NCI-H748 treated with DMSO at 0.1 percent for 48 hours (cell line): ENCODE measurements around the gene GDPD5.

Experiments used
- DNase-seq: peaks from one replicate; lab custom pipeline; 2025; lab: John Stamatoyannopoulos, UW

GDPD5 gene

DNA sequence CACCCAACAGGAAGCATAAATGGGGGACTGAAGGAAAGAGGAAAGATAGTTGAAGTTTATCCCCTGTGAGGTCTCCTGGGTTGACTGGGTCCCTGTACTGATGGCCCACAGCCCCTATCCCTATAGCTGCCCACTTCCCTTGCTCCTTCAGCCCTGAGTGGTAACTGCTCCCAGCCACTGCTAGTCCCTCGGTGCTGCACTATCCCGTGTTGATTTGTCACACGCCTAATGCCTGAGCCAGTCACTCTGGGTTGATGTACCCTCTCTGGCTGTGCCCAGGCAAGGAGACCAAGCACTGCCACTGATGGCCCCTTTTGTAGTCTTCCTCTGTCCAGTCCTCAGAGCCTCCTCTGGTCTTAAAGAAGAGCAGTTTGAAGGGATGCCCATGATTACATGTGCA is 9.6 kb downstream of the GDPD5 start:
- DNase-seq: no peak

DNA sequence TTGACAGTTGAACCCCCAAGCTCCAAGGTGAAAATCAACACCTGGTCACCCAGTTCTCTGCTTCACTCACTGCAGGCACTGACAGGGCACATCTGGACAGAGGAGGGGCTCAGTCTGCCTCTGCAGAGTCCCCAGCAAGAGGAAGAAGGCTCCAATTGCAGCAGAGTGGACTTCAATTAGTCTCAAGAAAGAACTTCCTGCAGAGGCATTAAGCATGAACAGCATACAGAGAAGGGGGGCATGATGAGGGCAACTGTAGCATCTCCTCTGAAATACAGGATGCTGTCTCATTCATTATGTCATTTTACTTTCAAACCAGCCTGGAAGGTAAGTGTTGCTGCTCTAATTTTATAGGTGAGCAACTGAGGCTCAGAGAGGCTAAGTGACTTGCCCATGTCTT is 11.1 kb downstream of the GDPD5 start:
- DNase-seq: no peak

DNA sequence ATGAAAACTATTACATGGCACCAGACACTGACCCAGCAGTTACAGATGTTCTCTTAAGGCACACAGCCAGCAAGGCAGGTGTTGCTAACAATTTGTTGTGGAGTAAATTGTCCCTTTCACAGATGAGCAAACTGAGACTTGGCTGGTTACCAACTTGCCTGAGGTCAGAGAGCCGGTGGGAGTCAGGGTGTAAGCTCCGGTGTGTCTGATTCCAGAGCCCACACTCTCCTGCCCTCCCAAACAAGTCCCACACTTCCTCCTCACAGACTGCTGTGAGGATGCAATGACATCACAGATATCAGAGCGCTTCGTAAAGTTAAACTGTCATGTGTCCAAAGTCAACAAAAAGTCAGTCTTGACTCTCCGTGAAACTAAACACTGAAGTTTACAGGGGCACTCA is 12.5 kb downstream of the GDPD5 start:
- DNase-seq: no peak

DNA sequence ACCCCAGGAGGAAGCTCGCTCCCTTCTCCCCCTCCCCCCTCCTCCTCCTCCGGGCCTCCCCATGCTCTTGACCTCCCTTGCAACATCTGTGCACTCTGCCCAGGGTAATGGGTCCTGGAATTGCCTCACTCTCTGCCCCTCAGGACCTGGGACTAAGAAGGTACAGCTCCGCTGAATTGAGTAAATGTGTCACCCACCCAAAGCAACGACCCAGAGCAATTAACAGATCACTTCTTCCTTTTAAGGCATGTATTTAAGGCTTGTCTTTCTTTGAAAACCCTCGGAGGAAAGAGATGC is 15.1 kb downstream of the GDPD5 start:
- no peak for DNase-seq

DNA sequence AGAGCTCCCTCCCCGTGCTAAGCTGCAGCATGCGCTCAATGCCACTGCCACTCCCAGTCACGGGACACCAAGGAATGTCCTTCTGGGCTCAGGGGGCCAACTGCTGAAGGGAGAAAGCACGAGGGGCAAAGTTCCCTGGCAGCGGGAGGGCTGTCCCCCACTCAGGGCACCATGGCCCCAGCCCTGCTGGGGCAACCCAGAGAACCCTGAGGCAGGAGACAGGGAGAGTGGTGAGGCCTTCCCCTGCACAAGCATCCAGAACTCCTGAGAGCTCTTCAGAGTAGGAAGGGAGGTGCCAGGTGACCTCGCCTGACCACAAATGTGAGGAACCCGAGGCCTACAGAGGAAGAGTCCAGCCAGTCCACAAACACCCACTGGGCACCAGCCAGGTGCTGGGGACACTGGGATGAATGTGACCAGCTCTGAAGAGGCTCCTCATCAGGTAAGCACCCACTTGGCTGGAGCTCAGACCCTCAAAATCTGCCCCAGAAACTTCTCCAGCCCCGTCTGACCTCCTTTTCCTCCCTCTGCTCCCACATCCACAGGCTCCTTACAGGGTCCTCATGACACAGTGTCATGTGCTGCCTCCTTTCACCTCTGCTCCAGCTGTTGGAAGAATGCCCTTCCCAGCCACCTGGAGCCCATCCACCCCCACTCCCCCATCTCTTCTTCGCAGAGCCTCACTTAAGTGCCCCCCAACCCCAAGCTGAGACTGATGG is 15.6 kb downstream of the GDPD5 start:
- DNase-seq: no peak

DNA sequence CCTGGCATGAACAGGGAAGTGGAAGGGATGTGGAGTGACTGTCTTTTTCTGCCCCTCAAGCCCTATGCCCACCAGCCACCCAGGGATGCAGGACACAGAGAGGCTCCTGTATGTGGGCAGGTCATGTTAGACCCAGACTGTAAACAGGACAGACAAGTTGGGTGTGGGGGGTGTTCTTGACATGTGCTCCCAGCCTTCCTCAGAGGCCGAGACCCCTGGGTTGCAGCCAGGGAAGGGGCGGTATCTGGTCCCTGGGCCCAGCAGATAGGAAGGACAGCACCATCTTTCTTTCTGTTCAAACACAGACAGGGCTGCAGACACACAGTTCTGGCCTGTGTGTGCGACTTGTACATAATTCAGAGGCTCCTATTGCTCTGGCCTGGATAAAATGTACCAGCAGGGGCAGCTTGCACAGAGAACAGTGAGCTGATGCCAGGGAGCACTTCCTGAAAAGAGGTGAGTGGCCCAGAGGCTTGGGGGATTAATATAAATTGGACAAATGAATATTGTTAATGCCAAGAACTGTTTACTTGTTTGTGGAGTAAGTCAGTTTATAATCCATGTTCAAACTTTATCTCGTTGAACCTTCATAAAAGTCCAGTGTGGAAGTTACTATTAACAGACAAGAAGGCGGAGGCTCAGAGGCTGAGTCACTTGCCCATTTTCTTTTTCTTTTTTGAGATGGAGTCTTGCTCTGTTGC is 16.6 kb downstream of the GDPD5 start:
- DNase-seq: no peak

DNA sequence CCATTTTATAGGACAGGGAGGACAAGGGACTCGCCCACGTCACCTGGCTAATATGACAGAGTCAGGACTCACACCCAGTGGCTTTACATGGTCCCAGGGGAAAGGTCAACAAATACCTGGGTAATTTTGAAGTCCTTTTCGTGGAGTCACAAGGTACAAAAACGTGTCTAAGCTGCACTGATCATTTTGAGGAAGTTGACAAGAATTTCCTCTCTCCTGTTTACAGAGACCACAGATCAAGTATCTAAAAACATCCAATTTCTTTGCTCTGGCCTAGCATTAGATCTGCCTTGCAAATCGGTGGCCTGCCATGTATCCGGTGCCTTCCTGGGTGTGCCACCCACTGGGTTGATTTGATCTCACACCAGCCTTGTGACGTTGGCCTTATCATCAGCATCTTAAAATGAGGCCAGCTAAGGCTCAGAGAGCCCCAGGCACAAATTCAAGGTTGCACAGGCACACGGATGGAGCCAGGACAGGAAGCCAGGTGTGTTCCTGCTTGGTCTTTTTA is 17.6 kb downstream of the GDPD5 start:
- DNase-seq: no peak

DNA sequence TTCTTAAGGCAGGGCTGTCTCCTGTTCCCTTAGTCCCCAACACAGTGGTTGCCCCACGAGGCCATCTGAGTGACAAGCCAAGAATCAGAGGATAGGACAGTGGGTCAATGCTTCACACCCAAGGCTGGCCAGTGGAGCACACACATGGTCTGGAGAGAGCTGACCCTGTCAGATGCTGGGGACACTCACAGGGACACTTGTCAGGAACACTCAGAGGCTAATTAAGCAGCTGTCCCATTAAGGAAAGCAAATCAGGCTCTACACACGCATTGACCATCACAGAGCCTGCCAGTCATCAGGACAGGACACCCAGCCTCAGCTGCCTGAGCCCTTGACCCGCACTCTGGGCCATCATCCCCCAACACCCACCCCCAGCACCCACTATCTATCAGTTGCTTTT is 18.2 kb downstream of the GDPD5 start:
- no peak for DNase-seq

DNA sequence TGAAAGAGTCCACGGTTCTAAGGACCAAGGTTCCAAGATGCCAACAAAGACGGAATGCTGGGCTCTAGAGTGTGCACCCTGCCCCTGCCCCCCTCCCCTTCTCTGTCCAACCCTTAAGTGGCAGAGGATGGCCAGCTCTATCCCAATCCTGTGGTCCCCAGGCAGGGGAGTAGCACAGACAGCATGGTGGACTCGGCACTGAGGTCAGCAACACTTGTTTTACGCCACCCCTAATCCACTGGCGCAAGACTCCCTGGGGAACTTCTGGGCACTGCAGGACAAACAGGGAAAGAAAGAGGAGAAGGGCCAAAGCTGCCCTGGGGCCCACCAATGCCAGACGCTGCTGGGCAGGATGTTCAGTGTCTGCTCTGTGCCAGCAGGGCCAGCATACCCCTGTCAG is 18.9 kb downstream of the GDPD5 start:
- DNase-seq: no peak

DNA sequence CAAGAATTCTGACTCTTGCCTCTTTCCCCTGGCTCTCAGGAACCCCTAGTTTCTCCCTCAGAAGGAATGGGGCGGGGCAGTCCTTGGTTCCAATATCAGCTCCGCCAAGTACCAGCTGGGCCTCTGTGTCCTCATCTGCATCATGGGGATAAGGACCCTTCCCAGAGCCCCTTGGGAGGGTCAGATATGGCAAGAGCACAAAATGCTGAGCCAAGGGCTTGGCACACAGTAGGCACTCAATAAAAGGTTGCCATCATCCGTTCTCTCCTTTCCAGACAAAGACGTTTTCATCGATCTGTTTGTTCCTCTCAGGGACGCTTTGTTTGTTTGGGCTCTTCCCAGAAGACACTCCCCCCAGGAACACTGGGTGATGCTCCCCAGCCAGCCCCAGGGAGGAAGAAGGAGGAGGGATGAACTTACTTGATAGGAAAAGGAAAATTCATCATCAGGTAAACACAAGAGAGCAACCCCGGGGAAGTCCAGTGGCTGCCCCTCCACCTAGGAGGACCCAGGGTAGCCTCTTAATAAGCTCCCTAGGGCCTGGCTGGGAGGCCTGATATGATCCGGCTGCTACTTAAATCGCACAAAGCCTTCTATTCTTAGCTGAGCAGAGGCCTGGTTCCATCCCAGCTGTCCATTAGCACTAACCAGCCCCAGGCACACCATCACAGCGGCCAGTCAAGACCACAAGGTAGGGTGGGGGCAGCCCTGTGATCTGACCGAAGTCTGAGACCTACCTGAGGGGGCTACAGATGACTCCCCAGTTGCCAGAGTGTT is 19.6 kb downstream of the GDPD5 start:
- DNase-seq: no peak

DNA sequence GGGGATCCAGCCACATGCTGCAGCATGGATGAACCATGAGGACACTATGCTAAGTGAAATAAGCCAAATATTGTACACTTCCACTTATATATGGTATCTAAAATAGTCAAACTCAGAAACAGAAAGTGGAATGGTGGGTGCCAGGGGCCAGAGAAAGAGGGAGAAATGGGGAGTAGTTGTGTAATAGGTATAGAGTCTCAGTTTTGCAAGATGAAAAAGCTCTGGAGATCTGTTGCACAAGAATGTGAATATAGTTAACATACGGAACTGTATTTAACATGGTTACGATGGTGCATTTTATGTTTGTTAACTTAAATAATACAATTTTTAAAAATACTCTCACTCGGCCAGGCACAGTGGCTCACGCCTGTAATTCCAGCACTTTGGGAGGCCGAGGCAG is 21.2 kb downstream of the GDPD5 start:
- DNase-seq: no peak

DNA sequence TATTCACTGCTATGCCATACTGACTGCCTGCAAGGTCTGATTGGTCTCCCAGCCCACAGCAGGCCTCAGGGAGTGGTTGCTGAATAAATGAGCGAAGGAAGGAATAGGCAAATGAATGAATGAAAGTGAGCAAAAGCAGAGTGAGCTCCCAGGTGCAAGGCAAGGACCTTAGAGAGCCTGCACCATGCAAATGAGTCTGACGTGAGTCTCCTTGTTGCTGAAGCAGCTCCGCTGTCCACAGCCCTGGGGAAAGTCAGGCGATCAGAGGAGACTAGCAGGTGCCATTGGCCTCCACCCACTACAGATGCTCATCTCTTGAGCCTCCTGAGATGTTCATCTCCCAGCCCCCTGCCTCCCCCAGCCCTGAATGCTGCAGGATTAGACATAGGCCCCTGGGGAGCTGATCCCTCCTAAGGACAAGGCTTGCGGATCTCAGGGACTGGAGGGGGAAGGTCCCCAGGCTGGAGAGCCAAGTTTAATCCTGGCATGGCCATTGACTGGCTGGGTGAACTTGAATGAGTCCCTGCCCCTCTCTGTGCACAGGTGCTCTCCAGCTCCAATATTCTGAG is 22.1 kb downstream of the GDPD5 start:
- no peak for DNase-seq

DNA sequence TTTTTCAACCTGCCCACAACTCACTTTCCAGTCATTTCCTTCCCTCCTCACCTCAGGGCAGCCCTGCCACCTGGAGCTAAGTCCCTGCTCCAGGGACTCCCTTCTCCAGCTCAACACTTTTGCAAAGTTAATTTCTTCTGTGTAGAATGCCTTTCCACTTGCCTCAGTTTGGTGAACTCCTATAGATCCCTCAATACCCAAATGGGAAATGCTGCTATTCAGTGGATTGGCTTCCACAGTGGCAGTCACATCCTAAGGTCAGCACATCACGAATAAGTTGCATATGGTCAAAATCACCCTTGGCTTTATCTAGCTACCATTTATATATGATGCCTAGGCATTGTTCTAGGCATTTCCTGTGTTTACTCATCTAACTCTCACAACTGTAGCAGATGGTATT is 23.6 kb downstream of the GDPD5 start:
- DNase-seq: no peak

DNA sequence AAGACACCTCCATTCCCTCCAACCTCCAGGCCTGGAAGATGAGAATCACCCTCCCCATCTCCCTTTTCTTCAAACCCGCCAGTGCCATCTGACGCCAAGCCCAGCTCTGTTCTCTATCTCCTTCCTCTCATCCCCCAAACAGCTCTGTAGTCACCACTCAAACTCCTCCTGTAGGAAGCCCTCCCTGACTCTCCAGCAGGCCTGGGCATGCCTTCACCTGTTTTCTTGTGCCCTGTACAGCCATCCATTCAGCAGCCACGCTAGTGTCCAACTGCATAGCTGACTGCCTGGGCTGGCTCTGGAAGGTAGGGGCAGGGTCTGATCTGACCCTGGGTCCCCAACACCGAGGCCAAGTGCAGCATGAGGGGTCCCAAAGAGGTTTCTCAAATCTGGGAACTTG is 25.0 kb downstream of the GDPD5 start:
- DNase-seq: no peak

DNA sequence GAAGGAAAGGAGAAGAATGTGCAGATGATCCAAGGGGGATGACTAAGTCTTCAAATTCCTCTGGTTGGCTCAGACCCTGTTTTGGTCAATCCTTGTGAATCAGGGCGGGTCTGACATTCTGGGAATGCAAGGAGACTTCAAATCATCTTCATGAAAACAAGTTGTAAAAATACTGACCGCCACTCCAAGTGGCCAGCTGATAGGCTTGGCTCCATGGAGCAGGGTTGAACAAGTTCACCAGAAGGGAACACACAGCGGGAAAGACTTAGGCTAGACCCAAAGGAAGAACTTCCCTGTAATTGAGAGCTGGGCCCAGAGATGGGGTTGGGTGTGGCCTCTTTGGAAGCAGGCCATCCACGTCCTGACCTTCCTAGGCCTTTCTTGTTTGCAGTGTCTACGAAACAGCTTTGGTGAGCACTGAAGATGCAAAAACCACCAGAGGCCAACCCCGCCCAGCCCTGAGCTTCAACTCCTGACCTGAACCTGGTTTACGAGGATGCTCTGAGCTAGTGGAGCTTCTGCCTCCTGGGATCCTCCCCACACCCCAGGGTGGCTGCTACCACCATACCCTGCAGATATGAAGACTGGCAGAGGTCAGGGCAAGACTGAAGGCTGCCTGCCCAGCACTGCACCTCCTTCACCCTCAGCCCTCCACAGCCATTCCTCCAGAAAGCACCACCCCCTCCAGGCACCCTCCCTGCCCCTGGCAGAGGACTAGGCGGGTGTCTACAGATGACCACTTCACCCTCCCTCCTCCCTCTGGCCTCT is 26.1 kb downstream of the GDPD5 start:
- no peak for DNase-seq

DNA sequence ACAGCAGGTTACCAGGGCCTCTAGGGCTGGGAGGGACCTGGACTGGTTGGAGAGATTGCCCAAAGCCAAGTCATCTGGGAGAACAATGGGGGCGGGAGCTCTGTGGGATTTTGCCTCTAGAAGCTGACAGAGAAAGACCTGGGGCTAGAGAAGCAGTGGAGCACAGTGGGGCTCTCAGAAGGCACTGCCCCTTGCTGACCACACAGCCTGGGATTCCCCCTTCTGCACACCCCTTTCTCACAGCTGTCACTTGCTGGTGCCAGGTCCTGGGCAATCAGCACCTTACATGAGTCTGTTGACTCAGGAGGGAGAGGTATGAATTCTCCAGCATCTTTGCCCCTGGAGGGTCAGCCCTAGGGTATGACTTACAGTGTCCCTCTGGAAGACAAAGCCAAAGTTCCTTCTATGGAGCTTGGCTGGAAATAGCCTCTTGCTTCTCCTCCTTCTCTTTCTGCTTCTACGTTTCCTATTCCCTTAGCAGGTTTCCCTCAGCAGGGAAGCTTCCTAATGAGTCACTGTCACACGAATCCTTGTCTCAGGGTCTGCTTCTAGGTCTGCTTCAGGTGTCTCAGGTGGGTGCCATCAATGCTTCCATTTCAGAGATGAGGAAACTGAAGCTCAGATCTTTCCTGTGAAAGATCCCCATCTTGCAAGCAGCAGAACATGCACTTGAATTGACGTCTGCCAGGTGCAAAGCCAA is 27.0 kb downstream of the GDPD5 start:
- DNase-seq: no peak

DNA sequence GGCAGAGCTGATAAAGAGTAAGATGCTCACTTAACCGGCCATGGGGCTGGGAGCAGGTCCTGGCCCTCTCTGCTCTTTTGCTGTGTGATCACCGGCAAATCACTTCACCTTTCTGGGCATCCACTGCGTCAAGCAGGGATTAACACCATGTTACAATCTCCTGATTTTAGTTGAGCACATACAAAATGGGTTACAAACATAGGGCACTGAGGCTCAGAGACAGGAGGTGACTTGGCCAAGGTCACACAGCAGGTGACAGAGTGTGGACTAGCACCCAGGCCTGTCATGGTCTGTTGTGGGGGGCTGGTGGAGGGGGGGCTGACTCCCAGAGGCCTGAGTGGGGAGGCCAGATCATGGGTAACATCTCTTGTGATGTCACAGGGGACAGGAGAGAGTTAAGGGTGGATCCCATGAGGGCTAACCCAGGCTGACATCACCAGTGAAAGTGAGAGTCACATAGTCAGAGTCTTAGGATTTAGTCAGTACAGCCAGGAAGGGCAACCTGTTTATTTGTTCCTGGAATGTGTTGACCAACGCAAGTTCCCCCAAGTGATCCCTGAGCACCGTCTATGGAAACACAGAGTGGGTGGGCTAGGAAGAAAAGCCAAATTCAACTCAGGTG is 27.8 kb downstream of the GDPD5 start:
- DNase-seq: no peak

DNA sequence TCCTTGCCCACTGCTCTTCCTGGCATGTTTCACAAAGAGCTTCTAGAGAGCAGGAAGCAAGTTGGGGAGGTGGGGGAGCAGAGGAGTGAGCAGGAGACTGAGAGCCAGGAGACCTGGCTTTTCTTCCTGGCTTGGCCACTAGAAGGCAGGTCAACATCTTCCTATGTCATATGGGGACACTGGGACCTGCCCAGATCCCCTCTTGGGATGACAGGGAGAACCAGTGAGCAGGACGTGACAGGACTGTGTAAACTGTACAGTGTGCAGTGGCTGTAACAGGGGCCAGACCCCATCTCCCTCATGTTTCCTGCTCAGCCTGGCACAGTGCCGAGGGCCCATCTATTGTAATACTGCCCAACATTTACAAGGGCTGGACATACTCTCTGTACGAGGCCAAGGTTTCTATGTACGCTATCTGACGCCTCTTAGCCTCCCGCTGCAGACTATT is 29.4 kb downstream of the GDPD5 start:
- DNase-seq: no peak

DNA sequence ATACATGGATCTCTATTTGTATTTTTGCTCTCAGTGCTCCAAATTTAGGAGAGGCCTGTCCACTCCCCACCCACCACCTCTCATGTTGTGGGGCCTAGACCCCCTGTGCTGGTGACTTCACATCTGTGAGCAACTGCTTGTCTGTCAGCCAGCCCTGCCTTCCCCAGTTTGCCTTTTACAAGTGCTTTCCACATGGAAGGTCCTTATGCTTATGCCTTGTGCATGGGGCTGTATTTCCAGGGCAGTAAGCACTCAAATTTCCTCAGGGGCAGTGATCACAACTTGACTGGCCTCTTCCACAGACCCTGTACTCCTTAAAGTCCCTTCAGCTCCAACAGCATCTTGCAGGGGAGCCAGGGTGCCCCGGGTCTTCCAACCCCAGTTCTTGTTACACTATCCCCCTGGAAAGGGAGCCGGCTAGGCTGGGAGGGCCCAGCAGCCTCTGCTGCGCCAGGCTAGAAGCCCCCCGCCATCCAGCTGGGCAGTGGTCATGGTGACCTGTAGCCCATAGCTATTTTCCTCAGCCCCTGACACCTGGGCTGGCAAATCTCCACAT is 29.9 kb downstream of the GDPD5 start:
- DNase-seq: no peak

DNA sequence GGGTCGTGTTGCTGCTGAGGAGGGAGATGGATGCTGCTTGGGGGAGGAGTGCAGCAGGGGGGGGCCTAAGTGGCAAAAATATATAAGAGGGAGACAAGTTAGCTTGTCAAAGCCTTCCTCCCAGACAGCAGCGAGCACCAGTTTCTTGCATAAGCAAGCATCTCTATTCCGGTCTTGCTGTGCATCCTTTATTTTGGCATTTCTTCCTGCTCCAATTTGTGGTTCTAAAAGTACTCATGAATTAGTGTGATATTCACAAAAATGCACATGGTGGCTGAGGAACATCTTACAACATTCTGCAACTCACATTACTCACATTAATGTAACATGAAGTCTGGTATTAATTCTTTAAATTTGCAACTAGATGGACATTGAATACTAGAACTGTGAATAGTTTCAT is 32.1 kb downstream of the GDPD5 start:
- no peak for DNase-seq
